ENCODE measurements around the gene IL20. TPM values are rescaled to one million over a fixed set of nuclear protein-coding genes. Genes with fewer than 3 reads are reported as not detected.

Gene IL20
- total RNA-seq, 1 donor from 2014 or later, result not detected

GRCh38 chr1:206873603-206874188, 8.3 kb downstream of the IL20 start:
- H3K27me3 Mint-ChIP-seq (ENCODE audit: low read depth), result peaks cover 16% of the 10 kb centered on the region
- peaks cover 27% of the 10 kb centered on the region for H3K9me3 Mint-ChIP-seq (ENCODE audit: low read depth)
- no peaks in the 10 kb centered on the region for H3K4me1 Mint-ChIP-seq (ENCODE audit: low read depth)
- H3K27ac Mint-ChIP-seq (ENCODE audit: unreplicated experiment), result no peak overlapping the region
- H3K4me3 Mint-ChIP-seq (ENCODE audit: unreplicated experiment), result no peak overlapping the region
- H3K36me3 Mint-ChIP-seq (ENCODE audit: low read depth), result no peaks in the 10 kb centered on the region
- TF ChIP-seq CTCF (IDR thresholded peaks at IDR 0.05), result no peak
- DNase-seq (ENCODE audit: low spot score), result no peak

- Mint-ChIP-seq H3K4me1 (ENCODE audit: low read depth) (no peaks in the 10 kb centered on the region), H3K9me3 (ENCODE audit: low read depth) (peaks cover 37% of the 10 kb centered on the region), H3K27ac (ENCODE audit: unreplicated experiment) (no peak overlapping the region), H3K27me3 (ENCODE audit: low read depth) (peaks cover 4% of the 10 kb centered on the region), H3K4me3 (ENCODE audit: unreplicated experiment) (no peak overlapping the region), H3K36me3 (ENCODE audit: low read depth) (no peaks in the 10 kb centered on the region)
- DNase-seq (ENCODE audit: low spot score), result no peak
- TF ChIP-seq CTCF (IDR thresholded peaks at IDR 0.05), result no peak
Observed at GRCh38 chr1:206875752-206876377, 10.4 kb downstream of the IL20 start.

GRCh38 chr1:206878456-206878855, 13.0 kb downstream of the IL20 start:
- Mint-ChIP-seq H3K4me1 (ENCODE audit: low read depth) (no peaks in the 10 kb centered on the region), H3K27ac (ENCODE audit: unreplicated experiment) (no peak overlapping the region), H3K9me3 (ENCODE audit: low read depth) (peaks cover 39% of the 10 kb centered on the region), H3K4me3 (ENCODE audit: unreplicated experiment) (no peak overlapping the region), H3K27me3 (ENCODE audit: low read depth) (peaks cover 10% of the 10 kb centered on the region), H3K36me3 (ENCODE audit: low read depth) (no peaks in the 10 kb centered on the region)
- peak; percentile 7 for TF ChIP-seq CTCF (IDR thresholded peaks at IDR 0.05)
- no peak for DNase-seq (ENCODE audit: low spot score)

- DNase-seq (ENCODE audit: low spot score), result no peak
- Mint-ChIP-seq H3K27ac (ENCODE audit: unreplicated experiment) (no peak overlapping the region), H3K27me3 (ENCODE audit: low read depth) (peaks cover 12% of the 10 kb centered on the region)
Observed at GRCh38 chr1:206880314-206880713, 14.9 kb downstream of the IL20 start.

GRCh38 chr1:206882555-206882954, 17.1 kb downstream of the IL20 start:
- peaks cover 25% of the 10 kb centered on the region for H3K9me3 Mint-ChIP-seq (ENCODE audit: low read depth)
- DNase-seq (ENCODE audit: low spot score), result no peak
- peaks cover 22% of the 10 kb centered on the region for H3K27me3 Mint-ChIP-seq (ENCODE audit: low read depth)
- peak; percentile 29 for TF ChIP-seq CTCF (IDR thresholded peaks at IDR 0.05)
- H3K36me3 Mint-ChIP-seq (ENCODE audit: low read depth), result no peaks in the 10 kb centered on the region
- no peak overlapping the region for H3K4me3 Mint-ChIP-seq (ENCODE audit: unreplicated experiment)
- H3K4me1 Mint-ChIP-seq (ENCODE audit: low read depth), result no peaks in the 10 kb centered on the region
- H3K27ac Mint-ChIP-seq (ENCODE audit: unreplicated experiment), result no peak overlapping the region

More at GRCh38 chr1:206880314-206880713, 14.9 kb downstream of the IL20 start:
- Mint-ChIP-seq H3K36me3 (ENCODE audit: low read depth) (no peaks in the 10 kb centered on the region), H3K9me3 (ENCODE audit: low read depth) (peaks cover 35% of the 10 kb centered on the region), H3K4me1 (ENCODE audit: low read depth) (no peaks in the 10 kb centered on the region), H3K4me3 (ENCODE audit: unreplicated experiment) (no peak overlapping the region)
- no peak for TF ChIP-seq CTCF (IDR thresholded peaks at IDR 0.05)
